Upper lobe of right lung (tissue), 1 donor: ENCODE data around the gene PDE4B. TPM values are rescaled to one million over a fixed set of nuclear protein-coding genes. Genes with fewer than 3 reads are reported as not detected.
A peak's percentile ranks its signal among the peaks of the same experiment; 100 is the strongest.

Experiments used
- ATAC-seq: fragments of 200-7000 bp; cut with Tn5 transposase; one replicate; pipeline ENCODE4 v1.9.1; 2020; ENCODE audit warnings: mild to moderate bottlenecking, moderate library complexity
- DNase-seq: peaks from one replicate; pipeline ENCODE4 v3.0.0-alpha.2; 2020
- H3K27ac ChIP-seq: fragments of 200-600 bp; one replicate; pipeline ENCODE4 v1.8.0; 2022
- H3K27me3 ChIP-seq: fragments of 200-600 bp; one replicate; pipeline ENCODE4 v1.8.0; 2022; ENCODE audit warnings: mild to moderate bottlenecking
- H3K36me3 ChIP-seq: fragments of 200-600 bp; one replicate; pipeline ENCODE4 v1.8.0; 2022
- H3K4me1 ChIP-seq: fragments of 200-600 bp; one replicate; pipeline ENCODE4 v1.8.0; 2022
- H3K4me3 ChIP-seq: fragments of 200-600 bp; one replicate; pipeline ENCODE4 v1.8.0; 2022; ENCODE audit warnings: mild to moderate bottlenecking
- H3K9me3 ChIP-seq: fragments of 200-600 bp; one replicate; pipeline ENCODE4 v1.8.0; 2022
- CTCF ChIP-seq: fragments of 200-600 bp; IDR thresholded peaks from one replicate; pipeline ENCODE4 v1.8.0; 2022; ENCODE audit warnings: antibody characterized with exemption
- intact Hi-C: fragments of 100-400 bp; cut with DNase I; formaldehyde crosslinking; loops from one replicate; pipeline ENCODE4 v1.11.0; 2022
- total RNA-seq: library from RNA; stranded (reverse); fragmentation: NEBNext Ultra II Directional; extraction: Animal tissue kit (Norgen Biotek cat#: 25700); gene quantifications from one replicate; pipeline ENCODE4 v1.2.1, GENCODE V29; 2021
- donor health status: DM: no; HTN: yes; CAD: no; lungs with severe emphysema.

The PDE4B gene
- total RNA-seq, 1 donor from 2014 or later: 14.3 TPM

GRCh38 chr1:66254785-66255184 is 462.1 kb downstream of the PDE4B start:
- DNase-seq: no peak
- H3K4me1 ChIP-seq: peaks cover 5% of the 10 kb centered on the region
- H3K27me3 ChIP-seq: no peaks in the 10 kb centered on the region
- no peak overlapping the region for H3K4me3 ChIP-seq
- no peaks in the 10 kb centered on the region for H3K36me3 ChIP-seq
- no peak overlapping the region for H3K27ac ChIP-seq
- intact Hi-C loops: loop anchor here (5.0 kb wide), 1 partner anchor 193 kb away; no protein-coding TSS in a partner anchor
- TF ChIP-seq CTCF: no peak
- no peak for ATAC-seq
- H3K9me3 ChIP-seq: no peaks in the 10 kb centered on the region

GRCh38 chr1:66256629-66257572 is 464.2 kb downstream of the PDE4B start:
- Histone ChIP-seq H3K27me3 (no peaks in the 10 kb centered on the region), H3K9me3 (no peaks in the 10 kb centered on the region), H3K36me3 (no peaks in the 10 kb centered on the region), H3K4me3 (no peak overlapping the region), H3K4me1 (peaks cover 5% of the 10 kb centered on the region), H3K27ac (no peak overlapping the region)
- ATAC-seq (no peak), DNase-seq (no peak)
- TF ChIP-seq CTCF: no peak
- intact Hi-C loops: no loop called here

- intact Hi-C loops: no loop called here
- no peak for DNase-seq
Measured at GRCh38 chr1:66258404-66259105, 465.9 kb downstream of the PDE4B start.

GRCh38 chr1:66261364-66261763 is 468.7 kb downstream of the PDE4B start:
- peak; percentile 66 for ATAC-seq
- intact Hi-C loops: no loop called here

More at GRCh38 chr1:66258404-66259105, 465.9 kb downstream of the PDE4B start:
- H3K4me1 ChIP-seq: peaks cover 3% of the 10 kb centered on the region
- H3K27ac ChIP-seq: no peak overlapping the region
- no peak for ATAC-seq
- no peaks in the 10 kb centered on the region for H3K27me3 ChIP-seq
- no peaks in the 10 kb centered on the region for H3K9me3 ChIP-seq
- TF ChIP-seq CTCF: no peak
- no peak overlapping the region for H3K4me3 ChIP-seq
- no peaks in the 10 kb centered on the region for H3K36me3 ChIP-seq

More at GRCh38 chr1:66261364-66261763, 468.7 kb downstream of the PDE4B start:
- no peak for TF ChIP-seq CTCF
- DNase-seq: no peak
- Histone ChIP-seq H3K4me1 (no peaks in the 10 kb centered on the region), H3K27ac (no peak overlapping the region), H3K4me3 (no peak overlapping the region), H3K27me3 (no peaks in the 10 kb centered on the region), H3K9me3 (no peaks in the 10 kb centered on the region), H3K36me3 (no peaks in the 10 kb centered on the region)
